Erythroblast (primary cell): ENCODE data around the gene DPM3.
"Not testable (repeated sequence)": the region's sequence is repeated elsewhere in the genome, so short reads cannot be mapped to it uniquely, and the experiment has no call there.

Source experiments
- DNase-seq, 2 experiments: peaks; one replicate each; lab custom pipeline; 2025; lab: John Stamatoyannopoulos, UW
- GATA1 ChIP-seq: IDR thresholded peaks from 2 replicates; pipeline ENCODE4 v1.6.1; 2011; ENCODE audit warnings: low read depth, mild to moderate bottlenecking, control low read depth, low read length, moderate library complexity
- POLR2A ChIP-seq: IDR thresholded peaks from 2 replicates; pipeline ENCODE4 v1.6.1; 2011; ENCODE audit warnings: mild to moderate bottlenecking, low read length

Gene DPM3

DNA sequence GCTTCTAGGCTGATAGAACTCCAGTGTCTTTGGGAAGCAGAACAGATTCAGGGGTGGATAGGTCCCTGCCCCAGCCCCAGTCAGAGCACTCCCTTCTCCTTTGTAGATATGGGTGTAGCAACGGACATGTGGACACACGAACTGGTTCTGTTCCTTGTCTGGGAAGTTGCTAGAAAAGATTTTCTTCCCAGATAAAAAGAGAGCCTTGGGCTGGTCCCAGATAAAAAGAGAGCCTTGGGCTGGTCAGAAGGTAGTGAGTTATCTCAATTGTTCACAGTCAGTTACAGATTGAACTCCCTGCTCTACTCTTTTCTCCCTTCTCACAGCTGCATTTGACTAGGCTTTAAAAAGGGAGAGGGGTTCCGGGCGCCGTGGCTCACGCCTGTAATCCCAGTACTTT lies 20.1 kb downstream of the DPM3 start:
- DNase-seq: no peak
- no peak for TF ChIP-seq GATA1
- no peak for TF ChIP-seq POLR2A

DNA sequence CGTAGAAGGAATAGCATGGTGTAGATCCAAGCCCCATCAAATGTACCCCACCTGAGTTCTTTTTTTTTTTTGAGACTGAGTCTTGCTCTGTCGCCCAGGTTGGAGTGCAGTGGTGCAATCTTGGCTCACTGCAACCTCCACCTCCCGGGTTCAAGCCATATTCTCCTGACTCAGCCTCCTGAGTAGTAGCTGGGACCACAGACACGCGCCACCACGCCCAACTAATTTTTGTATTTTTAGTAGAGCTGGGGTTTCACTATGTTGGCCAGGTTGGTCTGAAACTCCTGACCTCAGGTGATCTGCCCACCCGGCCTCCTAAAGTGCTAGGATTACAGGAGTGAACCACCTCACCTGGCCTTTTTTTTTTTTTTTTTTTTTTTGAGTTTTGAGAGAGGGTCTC lies 22.2 kb downstream of the DPM3 start:
- DNase-seq: not testable (repeated sequence)

DNA sequence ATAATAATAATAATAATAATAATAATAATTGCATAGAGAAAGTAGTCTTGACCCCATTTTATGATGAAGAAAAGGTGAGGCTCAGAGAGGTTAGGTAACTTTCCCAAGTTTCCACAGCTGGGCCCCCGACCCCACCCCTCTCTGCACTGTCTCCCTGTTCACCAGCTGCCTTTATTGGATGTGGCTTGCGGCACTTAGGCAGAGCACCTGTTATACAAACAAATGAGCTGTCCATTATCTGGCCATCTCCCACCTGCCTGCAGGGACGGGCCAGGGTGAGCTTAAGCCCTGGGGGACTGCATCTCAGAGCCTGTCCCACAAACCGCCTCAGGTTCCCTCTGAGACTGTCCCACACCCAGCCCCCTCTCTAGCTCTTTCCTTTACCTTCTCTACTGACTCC lies 22.7 kb downstream of the DPM3 start:
- TF ChIP-seq POLR2A (no peak), GATA1 (no peak)
- DNase-seq: no peak

DNA sequence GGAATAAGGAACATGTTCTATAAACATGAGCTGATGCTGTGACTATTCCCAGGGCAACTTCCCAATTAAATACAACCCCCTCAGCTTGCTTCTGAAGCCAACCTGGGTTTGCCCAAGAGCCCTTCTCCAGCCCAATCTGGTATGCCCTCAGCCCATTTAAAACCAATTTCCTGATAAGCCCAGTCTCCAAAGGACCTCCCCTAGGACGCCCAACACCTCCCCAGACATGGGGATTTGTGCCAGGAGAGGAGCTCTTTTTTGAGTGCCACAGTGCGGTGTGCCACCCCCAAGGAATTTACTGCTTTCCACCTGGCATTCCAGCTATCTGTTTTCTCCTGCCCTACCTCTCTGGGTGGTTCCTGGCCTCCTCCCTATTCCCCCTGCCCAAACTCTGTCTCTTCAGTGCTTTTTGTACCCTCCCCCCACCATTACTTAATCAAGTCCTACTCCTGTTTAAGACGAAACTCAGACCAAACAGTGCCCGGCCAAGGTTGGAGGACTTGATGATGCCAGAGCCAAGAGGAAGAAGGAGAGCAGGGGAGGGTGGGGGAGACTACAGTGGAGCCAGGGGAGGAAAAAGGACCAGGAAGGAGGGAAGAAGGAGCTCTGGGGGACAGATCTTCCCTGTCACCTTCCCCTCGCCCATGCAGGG lies 24.1 kb downstream of the DPM3 start:
- TF ChIP-seq POLR2A (no peak), GATA1 (no peak)
- DNase-seq: no peak

DNA sequence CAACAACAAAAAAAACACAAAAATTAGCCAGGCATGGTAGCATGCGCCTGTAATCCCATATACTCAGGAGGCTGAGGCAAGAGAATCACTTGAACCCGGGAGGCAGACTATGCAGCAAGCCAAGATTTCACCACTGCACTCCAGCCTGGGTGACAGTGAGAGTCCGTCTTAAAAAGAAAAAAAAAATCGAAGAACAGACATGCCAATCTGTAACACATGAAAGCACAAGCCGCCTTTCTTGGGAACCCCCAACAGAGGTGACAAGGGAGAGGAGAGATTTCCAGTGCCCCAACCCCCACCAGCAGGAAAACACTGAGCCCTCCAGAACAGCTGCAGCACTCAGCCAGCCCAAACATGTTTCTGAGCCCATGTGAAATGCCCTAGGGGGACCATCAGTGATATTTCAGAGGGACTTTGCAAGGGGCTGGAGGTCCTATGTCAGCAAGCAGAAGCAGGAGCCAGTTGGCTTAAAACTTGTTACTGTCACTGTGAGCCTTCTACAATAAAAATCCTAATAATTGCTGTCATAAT lies 26.8 kb downstream of the DPM3 start:
- TF ChIP-seq GATA1 (no peak), POLR2A (no peak)
- DNase-seq: no peak

DNA sequence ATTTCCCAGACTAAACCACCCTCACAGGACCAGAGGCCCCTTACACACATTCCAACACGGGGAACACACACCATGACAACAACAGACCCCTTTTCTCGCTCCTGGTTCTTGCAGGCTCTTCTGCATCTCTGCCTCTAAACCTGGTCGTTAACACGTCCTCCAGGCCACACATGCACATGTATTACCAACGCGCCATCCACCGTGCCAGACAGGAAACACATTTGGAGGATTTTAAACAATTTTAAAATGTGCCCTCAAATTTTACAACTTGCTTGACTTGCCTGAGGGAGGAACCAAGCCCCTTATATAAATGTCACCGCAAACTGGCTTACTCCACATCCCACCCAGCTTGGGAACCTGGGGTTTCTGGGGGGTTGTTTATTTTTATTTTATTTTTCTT lies 29.5 kb downstream of the DPM3 start:
- TF ChIP-seq POLR2A (no peak), GATA1 (no peak)
- no peak for DNase-seq

DNA sequence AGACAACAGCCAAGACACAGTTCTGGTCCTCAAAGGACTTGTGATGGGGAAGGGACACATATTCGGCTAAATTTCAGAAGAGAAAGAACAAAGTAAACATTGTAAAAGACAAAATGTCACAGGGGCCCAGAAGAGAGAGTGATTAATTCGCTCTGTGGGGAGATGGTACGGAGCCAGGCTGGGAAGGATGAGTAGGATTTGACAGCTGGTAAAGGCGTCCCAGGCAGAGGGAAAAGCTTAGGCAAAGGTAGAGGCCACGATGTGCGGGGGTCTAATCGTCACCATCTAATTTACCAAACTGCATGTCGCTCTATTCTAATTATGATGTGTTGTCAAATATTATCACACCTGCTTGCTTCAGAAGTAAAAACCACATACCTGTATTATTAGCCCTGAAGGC lies 29.9 kb downstream of the DPM3 start:
- no peak for DNase-seq

DNA sequence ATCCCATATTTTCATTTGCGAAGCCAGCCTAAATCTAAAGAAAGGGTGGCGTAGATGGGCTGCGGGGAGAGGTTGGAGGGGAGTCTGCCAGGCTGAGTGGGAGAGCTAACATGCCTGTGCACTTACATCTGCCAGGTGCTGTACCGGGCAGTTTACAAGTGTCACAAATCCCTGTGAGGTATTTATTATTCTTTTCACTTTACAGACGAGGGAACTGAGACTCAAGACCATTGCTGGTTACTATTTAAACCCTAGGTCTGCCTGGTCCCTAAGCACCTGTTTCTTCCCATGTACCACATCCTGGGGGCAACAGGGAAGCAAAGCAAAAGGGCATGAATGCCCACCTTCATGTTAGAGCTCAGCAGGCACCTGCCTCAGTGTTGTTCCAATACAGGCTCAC lies 32.0 kb downstream of the DPM3 start:
- DNase-seq: no peak

More for the DNA sequence above, 29.9 kb downstream of the DPM3 start:
- TF ChIP-seq GATA1 (no peak), POLR2A (no peak)

DNA sequence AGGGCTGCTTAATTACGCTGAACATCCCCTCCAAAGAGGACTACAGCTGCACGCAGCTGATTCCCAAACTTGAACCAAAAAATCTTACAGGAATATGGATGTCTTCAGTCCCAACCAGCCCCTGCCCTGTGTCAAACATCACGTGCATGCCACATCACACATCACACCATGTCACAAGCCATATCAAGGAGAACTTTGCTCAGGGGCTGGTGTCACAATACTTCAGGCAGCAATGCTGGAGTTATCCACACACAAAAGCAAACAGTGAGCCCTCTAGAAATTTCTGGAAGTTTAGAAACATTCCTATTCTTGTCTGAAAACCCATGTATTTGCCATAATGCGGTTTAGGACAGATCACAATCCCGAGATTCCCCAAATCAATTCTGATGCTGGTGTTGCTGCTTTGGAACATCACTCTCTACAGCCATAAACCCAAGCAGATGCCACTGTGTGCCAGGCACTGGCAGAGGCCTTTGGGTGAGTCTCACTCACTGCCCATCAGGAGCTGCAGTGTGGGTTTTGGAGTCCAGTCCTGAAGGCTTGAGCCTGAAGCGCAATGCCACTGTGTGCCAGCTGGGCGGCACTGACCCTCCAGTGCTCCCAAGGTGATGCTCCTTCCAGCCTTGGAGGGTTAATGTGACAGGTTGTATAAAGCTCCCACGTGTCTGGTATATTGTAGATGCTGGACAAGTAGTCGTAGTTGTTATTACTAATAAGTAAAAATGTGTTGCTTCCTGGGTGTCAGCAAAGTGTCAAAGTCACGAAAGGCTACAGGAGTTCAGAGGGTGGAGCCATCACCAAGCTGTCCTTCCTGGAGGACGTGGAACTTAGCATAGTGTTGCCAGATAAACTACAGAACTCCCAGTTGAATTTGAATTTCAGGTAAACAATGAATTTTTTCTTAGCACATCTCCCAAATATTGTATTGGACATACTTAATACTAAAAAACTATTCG lies 32.7 kb downstream of the DPM3 start:
- no peak for DNase-seq
- TF ChIP-seq GATA1 (no peak), POLR2A (no peak)

More for the DNA sequence above, 32.0 kb downstream of the DPM3 start:
- no peak for TF ChIP-seq POLR2A
- TF ChIP-seq GATA1: no peak

DNA sequence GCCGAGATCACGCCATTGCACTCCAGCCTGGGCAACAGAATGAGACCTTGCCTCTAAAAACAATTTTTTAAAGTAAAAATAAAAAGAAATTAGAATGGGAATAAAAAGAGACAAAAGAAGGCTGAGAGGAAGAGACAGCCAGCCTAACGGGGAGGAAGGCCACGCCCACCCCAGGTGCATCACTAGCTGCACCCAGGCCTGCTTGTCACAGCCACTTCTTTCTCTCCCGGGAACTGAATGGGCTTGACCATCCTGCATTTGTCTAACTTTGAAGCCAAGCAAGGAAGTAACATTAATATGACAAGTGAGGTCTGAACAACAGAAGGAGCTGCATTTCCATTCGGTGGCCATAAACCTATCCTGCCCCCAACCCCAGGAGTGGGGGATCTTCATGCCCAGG lies 33.5 kb downstream of the DPM3 start:
- no peak for DNase-seq
- TF ChIP-seq GATA1 (no peak), POLR2A (no peak)

DNA sequence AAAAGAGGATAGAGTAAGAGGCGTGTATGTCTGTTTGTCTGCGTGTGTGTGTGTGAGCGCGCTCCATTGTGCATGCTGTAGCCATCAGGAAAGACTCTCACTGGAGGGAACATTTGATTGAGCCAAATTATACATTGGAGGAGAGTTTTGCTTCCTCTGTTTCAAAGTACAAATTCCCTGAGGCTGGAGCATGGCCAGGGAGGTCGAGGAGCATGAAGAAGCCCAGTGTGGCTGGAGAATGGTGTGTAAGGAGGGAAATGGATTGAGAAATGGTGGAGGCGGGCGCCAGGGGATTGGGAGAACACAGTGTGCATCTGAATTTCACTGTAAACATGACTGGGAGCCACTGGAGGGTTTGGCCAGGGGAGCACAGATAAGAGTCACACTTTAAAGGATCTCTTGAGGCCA lies 34.7 kb downstream of the DPM3 start:
- no peak for DNase-seq
- TF ChIP-seq POLR2A: no peak
- no peak for TF ChIP-seq GATA1

DNA sequence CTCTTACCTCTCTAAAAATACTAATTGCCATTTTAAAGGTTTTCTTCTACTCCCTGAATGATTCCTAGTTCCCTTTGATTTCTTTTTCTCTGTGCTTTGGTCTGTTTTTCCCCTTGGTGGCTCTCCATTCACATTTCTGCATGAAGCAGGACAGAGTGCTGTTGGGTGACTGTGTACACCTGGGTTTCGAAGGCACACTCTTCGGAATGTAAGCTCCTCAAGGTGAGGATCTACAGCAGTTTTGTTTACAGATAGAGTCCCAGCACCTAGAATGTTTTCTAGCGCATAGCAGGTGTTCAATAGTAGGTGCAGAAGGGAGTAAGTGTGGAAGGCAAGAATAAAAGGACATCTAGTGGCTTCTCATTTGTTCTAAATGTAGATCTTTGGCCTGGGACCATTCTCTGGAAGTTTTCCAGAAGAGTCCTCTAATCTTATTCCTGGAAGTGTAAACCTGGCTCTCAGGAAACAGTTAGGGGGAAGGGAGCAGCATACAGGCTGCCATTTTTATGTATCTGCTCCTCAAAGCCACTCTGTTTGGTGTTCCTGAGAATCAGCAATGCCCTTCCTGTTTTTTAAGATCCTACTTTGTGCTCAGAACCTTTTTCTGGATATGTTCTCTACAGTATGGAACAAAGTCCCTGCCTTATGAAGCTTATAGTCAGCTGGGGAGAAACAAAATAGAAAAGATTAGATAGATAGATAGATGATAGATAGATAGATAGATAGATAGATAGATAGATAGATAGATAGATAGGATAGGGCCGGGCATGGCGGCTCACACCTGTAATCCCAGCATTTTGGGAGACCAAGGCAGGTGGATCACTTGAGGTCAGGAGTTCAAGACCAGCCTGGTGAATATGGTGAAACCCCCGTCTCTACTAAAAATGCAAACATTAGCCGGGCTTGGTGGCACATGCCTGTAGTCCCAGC lies 35.5 kb downstream of the DPM3 start:
- TF ChIP-seq POLR2A (no peak), GATA1 (no peak)
- no peak for DNase-seq

DNA sequence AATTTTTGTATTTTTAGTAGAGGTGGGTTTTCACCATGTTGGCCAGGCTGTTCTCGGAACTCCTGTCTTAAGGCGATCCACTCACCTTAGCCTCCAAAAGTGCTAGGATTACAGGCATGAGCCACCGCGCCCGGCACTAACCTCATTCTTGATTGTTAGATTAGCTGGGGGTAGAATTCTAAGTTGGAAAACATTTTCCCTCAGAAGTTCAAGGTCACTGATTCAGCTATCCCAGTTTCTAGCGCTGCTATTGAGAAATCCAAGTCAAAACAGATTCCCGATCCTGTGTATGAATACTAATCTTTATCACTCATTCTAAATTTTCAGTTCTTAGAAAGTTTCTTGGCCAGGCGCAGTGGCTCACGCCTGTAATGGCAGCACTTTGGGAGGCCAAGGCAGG lies 37.0 kb downstream of the DPM3 start:
- DNase-seq: no peak
- TF ChIP-seq GATA1: no peak
- TF ChIP-seq POLR2A: no peak

DNA sequence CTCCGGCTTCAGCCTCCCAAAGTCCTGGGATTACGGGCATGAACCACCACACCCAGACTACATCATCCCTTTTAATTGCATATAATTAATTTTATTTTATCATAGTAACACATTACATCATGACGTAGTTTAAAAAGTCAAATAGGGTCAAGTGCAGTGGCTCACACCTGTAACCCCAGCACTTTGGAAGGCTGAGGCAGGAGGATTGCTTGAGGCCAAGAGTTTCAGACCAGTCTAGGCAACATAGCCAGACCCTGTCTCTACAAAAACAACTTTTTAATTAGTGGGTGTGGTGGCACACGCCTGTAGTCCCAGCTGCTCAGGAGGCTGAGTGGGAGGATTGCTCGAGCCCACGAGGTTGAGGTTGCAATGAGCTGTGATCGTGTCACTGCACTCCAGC lies 41.0 kb downstream of the DPM3 start:
- DNase-seq: no peak
- no peak for TF ChIP-seq POLR2A
- no peak for TF ChIP-seq GATA1
